HT-29 (cell line): ENCODE measurements around the gene RAD51B. TPM values are rescaled to one million over a fixed set of nuclear protein-coding genes. Genes with fewer than 3 reads are reported as not detected.
A peak's percentile ranks its signal among the peaks of the same experiment; 100 is the strongest.

Source experiments
- DNase-seq: peaks from one replicate; pipeline ENCODE4 v3.0.0-alpha.2; 2015; ENCODE audit warnings: low spot score
- total RNA-seq: library from RNA; depleted of rRNA; stranded (reverse); fragments of >200 nt; shearing (Covaris generic); gene quantifications from 2 replicates; pipeline ENCODE4 v1.2.3, GENCODE V29; 2014

RAD51B gene
- total RNA-seq, 1 experiment from 2014 or later: 5.9 TPM

DNA sequence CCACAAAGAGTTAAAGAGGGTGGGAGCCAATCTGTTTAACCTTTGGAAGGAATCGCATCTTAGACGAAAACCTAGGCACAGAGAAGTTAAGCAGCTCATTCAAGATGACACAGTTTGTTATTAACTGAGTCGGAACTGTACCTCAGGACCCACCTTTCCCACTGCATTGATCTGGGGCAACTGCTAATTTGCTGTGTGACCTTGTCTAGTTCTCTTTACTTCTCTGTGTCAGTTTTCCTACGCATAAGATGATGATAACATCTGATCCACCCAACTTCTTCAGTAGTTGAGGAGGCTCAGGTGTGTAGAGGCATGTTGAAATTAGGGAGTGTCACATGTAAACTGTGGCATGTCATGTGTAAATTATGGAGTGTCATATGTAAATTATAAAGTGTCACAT lies 787.1 kb downstream of the RAD51B start:
- no peak for DNase-seq

DNA sequence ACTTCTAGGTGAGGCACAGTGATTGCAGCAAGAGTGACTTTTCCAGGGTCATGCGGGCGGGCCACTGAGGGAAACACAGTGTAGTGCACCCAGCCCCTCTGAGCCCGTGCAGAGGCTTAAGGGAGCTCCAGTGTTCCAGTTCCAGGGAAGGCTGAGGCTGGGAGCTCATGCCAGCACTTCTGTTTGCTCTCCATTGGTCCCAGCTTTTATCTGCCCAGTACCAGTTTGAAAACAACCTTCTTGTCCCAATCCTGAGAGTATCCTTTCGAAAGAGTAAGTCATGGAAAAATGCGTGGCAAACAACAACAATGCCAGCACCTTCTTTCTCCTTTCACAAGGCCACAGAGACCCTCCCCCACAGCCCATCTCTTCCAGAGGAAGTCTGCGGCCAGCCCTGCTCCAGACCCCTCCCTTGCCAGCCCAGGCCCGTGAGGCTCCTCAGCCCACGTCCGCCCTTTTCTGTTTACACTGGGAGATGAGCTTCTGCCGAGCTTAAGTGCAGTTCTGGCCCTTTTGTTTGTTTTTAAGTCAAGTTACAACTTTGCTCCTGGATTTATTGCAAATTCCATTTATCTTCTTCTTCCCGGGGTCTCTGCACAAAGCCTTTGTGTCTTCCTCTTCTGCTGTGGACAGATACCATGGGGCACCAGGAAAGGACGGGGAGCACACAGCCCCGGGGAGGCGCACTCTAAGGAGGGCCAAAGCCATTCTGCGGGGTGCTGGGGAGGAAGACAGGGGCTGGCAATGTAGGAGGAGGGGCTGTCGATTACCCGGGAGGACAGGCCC lies 787.7 kb downstream of the RAD51B start:
- no peak for DNase-seq

DNA sequence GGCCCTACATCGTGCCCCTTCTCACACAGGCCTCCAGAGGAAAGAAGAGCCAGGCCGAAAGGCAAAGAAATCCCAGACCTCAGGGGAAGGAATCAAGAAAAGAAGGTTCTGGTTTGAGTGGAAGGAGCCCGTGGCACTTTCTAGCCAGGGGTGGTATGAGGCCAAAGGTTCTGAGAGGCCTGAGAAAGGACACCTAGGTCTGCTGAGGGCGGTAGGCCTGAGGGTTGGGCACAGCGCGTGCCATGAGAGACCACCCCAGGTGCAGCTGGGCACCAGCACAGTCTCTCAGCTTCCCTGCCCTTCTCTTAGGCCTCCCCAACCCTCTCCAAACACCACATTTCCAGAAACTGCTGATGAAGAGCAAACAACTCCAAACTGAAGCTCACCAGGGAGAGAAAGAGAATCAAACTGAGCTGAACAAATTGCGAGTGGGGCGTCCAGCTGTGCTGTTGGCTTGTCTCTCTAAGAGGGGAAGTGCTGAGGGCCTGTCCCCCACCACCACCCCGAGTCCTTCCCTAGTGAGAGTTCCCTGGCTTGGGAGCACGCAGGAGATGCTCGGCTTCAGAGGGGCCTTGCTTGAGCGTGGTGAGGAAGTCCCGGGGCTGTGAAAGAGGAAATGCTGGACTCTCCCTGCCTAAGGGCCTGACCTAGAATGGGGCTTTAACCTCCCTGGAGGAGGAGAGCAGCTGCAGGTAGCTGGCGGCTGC lies 788.4 kb downstream of the RAD51B start:
- no peak for DNase-seq

DNA sequence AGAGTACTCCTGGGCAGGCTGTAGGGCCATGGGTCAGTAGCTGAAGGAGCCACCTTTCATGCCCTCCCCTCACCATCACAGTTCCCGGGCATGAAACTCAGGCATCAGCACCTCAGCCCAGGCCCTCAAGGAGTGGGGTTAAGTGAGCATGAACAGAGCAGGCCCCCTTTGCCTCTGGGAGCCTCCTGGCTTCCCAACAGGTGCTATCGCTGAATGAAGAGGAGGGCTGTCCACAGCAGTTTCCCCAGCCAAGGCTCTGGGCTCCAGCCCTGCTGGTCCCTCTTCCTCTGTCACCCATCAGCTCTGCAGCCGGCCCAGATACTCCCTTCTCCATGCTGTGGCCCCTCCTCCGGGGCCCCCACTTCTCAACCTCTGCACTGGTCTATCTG lies 789.0 kb downstream of the RAD51B start:
- DNase-seq: no peak

DNA sequence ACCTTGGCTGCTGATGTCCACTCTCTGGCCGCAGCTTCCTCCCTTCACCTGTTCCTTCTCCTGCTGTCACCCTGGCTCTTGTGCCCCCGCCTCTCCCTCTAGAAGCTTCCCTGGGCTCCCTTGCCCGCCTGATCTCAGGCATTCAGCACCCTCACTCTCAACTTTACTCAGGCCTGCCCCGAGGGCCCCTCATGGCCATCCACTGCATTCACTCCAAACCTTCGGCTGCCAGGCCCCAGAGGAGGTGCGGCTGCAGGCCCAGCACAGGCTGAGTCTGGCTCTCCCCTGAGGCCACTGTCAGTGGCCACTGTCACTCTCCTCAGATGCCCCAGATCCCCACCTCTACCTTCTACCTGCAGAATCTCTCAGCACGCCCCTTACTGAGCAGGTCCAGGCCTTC lies 789.4 kb downstream of the RAD51B start:
- no peak for DNase-seq

DNA sequence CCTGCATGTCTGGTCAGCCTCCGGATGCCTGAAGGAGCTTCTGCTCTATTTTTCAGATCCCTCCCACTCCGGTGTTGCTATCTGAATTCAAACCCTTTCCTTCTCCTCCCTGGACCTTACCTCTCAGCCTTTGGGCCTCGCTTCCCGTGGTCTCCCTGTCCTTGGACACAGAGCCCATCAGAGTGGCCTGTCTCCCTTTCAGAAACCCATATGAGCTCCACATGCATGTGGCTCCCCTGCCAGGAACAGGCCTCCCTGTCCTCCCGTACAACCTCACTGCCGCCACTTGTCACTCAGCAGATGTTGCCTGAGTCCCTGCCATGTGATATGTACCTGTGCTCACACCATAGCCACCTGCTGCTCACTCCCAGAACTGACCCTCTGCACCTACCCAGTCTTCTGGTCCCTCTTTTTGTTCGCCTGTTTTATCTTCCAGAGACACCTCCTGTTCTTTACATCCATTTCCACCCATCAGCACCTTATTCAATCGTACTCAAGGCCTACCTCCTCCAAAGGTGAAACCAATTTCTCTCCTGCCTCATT lies 790.7 kb downstream of the RAD51B start:
- peak; percentile 44 for DNase-seq

DNA sequence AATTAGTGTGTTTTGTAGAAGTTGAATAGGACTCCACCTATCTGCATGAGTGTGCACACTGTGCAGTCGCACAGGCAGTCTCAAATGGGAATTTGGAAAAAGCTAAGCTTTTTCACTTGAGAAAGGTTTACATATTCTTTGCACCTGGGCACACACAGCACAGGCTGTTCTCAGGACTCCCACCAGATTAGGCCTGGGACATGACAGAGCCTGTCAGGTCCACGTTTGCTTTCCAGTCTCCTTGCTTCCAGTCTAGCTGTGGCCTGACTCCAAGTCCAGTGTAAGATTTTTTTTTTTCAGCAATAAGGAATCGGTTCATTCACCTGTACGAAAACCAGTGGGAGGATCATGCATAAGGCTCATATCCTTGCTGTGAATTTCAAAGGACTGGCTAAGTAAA lies 792.0 kb downstream of the RAD51B start:
- no peak for DNase-seq

DNA sequence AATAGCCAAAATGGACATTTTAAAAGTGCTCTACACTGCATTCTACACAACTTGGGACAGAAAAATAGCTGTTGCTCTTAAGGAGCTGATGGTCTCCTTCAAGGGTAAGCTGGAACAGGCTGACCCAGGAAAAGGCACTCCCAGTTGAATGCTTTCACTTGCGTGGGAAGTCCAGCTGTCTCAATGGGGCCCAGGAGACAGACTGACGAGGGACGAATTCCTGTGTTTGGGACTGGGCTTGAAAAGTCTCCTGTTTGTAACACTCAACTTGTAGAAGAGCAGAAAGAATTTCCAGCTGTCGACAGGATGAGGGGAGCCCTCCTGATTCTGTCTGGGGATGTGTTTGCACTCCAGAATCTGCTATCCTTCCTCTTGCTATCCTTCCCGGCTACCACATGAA lies 792.5 kb downstream of the RAD51B start:
- DNase-seq: no peak

DNA sequence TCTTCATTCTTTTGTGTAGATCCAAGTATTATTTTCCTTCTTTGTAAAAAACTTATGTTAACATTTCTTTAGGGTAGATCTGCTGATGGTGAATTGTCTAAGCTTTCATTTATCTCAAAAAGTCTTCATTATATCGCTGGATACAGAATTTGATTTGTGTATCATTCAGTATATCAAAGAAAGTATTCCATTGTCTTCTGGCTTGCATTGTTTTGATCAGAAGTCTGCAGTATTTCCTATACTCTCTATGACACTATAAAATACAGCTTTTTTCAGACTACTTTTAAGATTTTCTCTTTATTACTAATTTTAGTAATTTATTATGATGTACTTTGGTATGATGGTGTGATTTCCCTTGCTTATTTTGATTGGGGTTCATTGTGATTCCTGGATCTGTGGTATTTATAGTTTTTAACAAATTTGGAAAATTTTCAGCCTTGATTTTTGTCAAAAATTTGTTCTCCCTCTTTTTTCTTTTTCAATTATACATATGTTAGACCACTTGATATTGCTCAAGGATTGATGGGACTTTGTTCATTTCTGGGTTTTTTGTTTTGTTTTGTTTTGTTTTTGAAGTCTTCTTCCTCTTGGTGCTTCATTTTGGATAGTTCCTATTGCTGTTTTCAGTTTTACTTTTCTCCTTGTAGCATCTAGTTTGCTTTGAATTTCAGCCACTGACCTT lies 796.8 kb downstream of the RAD51B start:
- peak; percentile 58 for DNase-seq

DNA sequence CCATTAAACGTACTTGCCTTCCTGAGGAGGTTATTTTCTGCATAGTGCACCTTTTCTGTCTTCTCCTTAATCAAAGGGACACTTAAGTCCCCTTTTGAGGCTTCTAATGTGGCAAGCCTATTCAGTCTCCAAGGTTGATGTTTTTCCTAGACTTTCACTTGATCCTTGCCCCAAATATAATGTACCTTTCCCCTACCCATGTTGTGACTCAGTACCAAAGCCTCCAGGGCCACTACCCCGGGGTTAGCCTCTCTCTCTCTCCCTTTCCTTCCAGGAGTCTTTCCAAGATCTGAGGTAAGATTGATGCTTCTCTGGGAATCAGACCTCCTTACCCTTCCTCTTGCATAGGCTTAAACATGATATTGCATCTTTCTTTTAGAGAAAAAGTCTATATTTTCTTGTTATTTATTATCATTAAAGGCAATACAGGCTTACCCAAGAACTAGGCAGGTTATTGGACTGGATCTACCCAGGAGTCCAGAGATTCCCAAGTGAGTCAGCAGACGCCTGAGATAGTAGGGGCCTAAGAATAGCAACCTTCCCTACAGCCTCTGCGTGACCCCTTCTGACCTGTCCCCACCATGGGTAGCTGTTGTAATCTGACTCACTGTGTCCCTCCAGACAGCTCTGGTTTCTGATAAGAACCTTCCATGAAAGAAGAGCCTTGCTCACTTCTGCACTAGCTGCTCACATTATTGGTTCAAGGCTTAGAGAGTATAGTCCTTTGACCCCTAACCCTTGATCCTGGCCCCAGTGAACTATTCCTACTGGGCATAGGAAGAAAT lies 800.4 kb downstream of the RAD51B start:
- no peak for DNase-seq

DNA sequence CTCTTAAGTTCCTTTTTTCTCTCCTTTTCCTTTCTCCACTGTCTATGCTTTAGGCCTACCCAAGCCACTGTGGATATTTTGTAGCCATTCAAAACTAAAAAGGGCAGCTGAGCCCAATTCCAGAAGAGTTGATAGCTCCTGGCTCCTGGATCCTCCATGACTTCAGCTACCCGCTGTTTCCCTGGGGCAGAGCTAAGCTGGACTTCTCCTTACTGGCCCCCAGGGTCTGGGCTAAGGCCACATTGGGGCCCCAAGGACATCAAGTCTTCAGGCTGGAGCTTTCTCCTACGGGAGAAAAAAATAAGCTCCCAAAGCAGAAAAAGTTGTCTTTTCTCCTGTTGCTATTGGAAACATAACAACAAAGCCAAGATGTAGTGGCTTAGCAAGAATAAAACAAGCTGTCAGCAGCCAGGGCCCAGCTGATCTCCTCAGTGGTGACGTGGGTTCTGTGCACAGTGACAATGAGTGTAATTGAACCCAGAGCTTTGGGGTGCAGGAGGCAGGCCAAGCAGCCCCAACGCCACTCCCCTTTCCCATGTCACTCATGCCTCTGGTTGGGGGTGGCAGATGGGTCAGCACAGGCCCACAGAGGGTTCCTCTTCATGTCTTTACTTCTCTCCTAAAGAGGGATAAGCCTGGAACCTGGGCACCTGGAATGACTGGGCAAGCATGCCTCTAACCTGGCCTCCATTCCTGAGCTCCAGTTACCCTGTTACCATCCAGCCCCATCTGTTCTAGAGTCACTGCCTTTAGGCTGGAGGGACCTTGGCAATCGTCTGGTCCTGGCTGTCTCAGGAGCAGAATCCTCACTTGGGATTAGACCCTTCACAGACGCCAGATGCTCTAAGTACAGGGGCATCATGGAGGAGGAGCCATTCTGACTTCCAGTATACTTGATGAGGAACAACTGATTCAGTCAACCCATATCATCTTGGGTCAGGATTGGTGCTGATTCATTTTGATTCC lies 802.1 kb downstream of the RAD51B start:
- DNase-seq: no peak

DNA sequence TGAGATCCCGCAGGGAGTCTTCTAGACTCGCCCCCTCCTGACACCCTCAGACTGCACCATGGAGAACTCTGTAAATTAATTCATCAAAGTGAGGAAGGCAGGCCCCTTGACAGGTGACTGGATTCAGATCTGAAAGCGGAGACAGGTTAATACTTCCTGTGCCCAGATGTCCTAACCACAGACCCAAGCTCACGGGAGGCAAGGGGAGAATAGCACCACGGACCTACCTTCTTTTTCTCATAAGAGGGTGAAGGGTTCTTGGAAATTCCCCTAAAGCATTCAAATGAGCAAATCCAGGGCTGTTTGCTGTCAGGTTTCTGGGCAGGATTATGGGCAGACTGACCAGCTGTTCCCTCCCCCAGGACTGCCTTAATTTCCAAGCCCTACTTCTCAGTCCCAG lies 803.3 kb downstream of the RAD51B start:
- no peak for DNase-seq

DNA sequence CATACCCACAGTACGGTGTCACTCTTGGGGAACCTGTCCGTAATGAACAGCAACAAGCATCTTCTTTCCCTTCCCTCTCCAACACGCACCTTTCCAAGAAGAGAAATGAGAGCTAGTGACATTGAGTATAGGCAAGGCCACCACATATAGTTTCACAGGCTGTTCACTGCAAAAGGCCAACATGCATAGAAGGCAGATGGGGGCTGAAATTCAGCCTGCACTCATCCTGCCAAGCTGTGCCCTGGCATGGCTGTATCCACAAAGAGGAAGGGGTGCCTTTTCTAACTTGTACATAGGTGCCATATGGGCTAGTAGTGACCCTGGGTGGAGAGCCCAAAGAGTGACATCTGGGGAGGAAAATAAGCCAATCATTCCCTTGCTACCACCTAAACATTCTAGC lies 803.7 kb downstream of the RAD51B start:
- no peak for DNase-seq

DNA sequence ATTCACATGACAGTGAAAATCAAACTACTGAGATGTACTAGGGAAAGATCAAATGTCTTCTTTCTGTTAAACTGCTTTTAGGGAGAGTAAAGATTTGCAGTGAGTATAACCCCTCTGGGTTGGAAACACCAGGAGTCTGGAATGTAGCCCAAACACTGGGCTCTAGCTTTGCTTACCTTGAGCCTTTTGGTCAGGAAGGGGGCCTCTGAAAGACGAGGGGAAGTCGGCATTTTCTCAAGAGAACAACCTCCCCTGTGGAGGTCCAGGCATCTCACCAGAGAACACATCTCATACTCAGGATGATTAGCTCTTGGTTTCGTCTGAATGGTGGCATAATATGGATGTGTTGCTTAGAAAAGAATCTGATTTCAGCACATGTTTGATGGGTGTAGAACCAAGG lies 804.2 kb downstream of the RAD51B start:
- DNase-seq: no peak

DNA sequence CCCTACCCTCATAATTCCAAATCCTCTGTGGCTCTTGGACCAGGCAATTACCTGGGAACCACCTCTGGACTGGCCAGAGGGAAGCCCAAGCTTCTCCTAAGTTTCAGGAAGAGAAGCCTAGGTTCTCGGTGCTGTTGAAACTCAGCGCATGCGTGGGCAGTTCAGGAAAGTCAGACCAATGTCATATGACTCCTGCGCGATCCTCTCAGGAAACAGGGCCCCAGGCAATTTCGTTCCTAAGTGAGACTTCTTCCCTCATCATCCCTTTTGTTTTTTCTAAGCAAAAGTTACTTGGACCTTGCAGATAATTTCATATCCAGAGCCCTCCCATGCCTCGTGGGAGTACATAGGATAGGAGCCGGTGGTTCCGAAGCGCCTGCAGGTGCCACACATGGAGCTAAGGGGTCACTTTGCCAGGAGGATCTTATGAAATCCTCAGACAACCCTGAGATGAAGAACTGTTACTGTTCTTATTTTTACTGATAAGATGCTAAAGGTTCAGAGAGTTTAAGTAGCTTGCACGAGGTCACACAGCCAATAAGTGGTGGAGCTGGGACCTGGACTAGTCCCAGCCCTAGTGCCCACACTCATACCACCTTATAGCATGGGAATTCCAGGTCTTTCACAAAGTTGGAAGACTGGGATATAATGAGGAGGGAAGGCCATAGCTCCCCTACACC lies 805.1 kb downstream of the RAD51B start:
- DNase-seq: no peak

DNA sequence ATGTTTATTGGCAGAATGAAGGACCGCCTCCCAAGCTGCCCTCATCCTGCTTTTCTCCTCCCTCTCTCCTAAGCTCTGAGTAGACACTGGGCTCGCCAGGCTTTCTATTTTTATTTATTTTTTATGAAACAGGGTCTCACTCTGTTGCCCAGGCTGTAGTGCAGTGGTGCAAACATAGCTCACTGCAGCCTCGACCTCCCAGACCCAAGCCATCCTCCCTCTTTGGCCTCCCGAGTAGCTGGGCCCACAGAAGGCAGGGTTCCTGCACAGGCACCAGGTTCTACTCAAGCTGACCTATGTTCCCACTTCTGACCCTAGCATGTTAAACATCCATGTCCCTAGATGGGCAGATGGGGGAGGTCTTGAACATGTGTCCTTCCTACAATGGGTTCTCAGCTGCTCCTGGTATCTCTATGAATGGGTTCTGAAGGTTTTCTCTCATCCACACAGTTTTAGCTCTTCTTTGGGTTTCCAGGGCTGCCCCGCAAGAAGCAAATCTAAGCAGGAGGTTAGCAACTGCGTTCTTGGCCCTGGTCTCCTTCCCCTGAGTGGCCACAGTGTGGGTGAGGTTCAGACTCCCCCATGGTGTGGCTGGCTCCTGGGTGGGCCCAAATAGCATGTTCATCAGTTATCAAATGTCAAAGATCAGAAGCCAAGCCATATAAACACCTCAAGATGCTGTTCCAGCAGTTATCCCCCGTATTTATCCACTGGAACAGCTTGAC lies 805.9 kb downstream of the RAD51B start:
- no peak for DNase-seq

DNA sequence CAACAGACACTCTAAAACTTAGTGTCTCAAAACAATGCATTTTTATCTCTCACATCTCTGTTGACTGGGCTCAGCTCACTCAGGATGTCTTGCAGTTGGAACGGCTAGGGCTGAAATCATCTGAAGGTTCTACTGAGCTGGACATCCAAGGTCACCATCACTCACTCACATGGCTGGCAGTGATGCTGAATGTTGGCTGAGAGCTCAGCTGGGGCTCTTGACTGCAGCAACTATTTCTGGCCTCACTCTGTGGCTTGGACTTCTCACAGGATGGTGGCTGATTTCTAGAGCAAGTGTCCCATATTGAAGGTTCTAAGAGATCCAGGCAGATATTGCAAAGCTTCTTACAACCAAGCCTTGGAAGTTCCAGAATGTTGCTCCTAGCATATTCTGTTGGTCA lies 806.8 kb downstream of the RAD51B start:
- no peak for DNase-seq

DNA sequence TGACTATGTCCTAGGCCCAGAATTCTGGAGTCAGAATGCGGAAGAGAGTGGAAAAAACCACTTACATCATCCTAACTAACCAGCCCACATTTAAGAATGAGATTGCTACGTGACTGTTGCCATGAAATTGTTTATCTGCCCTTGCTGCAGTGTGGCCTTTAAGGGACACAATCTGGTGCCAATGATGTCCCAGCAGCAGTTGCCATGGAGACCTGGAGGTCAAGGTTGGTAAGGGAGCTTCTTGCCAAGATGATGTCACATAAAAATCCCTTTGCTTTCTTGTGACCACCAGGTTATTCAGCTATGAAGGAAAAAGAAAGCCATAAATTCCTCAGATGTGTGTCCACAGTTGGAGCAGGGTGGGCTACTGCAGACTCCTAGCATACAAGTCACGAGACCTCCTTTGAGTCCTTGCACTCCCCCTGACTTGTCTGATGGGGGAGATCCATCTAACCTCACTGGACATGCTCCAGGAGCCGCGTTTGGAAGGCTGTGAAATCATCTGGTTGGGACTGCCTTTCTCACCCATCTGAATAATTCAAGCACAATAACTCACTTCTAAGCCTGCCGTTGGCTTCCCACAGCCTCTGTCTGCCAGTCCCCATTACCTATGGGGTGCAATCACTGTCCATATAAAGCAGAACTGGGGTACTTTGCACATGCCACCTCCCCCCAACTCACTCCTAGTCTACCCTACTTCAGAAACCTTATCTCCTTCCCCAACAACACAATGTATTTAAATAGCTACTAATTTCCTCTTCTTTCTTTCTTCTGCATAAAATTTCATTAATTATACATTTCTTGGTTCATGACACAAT lies 807.7 kb downstream of the RAD51B start:
- no peak for DNase-seq
